H54 (cell line): Measurements from ENCODE around the gene PALM3.
"Not testable (repeated sequence)": the region's sequence is repeated elsewhere in the genome, so short reads cannot be mapped to it uniquely, and the experiment has no call there.

ENCODE experiments used
- DNase-seq: peaks from one replicate; pipeline ENCODE4 v3.0.0; 2011; ENCODE audit warnings: low spot score, mixed read lengths; ENCODE audit not compliant: insufficient read length
- FAIRE-seq: peaks from 3 replicates; lab custom pipeline; 2011; peaks lifted over from hg19 to GRCh38; lab: Jason Lieb, UNC
- POLR2A ChIP-seq: IDR thresholded peaks from 2 replicates; pipeline ENCODE4 v1.6.1; 2011; ENCODE audit warnings: low read depth, mild to moderate bottlenecking, low read length

The PALM3 gene

GRCh38 chr19:14039181-14039580 lies 22.7 kb downstream of the PALM3 start:
- FAIRE-seq: no peak
- no peak for TF ChIP-seq POLR2A
- no peak for DNase-seq

- no peak for TF ChIP-seq POLR2A
- DNase-seq (no peak), FAIRE-seq (no peak)
These were observed 26.2 kb downstream of the PALM3 start for GRCh38 chr19:14035706-14036105.

GRCh38 chr19:14035159-14035558 lies 26.7 kb downstream of the PALM3 start:
- not testable (repeated sequence) for FAIRE-seq, DNase-seq

- FAIRE-seq (no peak), DNase-seq (no peak)
- TF ChIP-seq POLR2A: no peak
These were observed 27.9 kb downstream of the PALM3 start for GRCh38 chr19:14033946-14034345.

GRCh38 chr19:14031719-14032480 lies 30.0 kb downstream of the PALM3 start, which contains the start of gene IL27RA:
Gene IL27RA (plus strand): TSS chr19:14031762. CDS start chr19:14031873, 111 bp downstream.
- FAIRE-seq (no peak), DNase-seq (peak; percentile 36)
- TF ChIP-seq POLR2A: no peak

GRCh38 chr19:14030997-14031718 lies 30.7 kb downstream of the PALM3 start:
- DNase-seq (no peak), FAIRE-seq (no peak)
- TF ChIP-seq POLR2A: no peak

- FAIRE-seq: no peak
- no peak for TF ChIP-seq POLR2A
- no peak for DNase-seq
These were observed 33.0 kb downstream of the PALM3 start for GRCh38 chr19:14028901-14029300.

- TF ChIP-seq POLR2A: no peak
- DNase-seq (no peak), FAIRE-seq (no peak)
These were observed 33.9 kb downstream of the PALM3 start, which contains the start of gene RLN3 for GRCh38 chr19:14027856-14028450. Gene RLN3 (plus strand): TSS chr19:14028148. CDS start chr19:14028205, 57 bp downstream.

GRCh38 chr19:14026652-14027192 lies 35.2 kb downstream of the PALM3 start:
- FAIRE-seq: not testable (repeated sequence)

GRCh38 chr19:14023404-14024235 lies 38.3 kb downstream of the PALM3 start:
- FAIRE-seq (peak; percentile 23), DNase-seq (peak; percentile 63)
- no peak for TF ChIP-seq POLR2A

More at GRCh38 chr19:14026652-14027192, 35.2 kb downstream of the PALM3 start:
- DNase-seq: not testable (repeated sequence)

GRCh38 chr19:14022469-14022868 lies 39.4 kb downstream of the PALM3 start:
- TF ChIP-seq POLR2A: no peak
- no peak for DNase-seq
- no peak for FAIRE-seq

- FAIRE-seq: no peak
- DNase-seq: no peak
- TF ChIP-seq POLR2A: no peak
These were observed 40.4 kb downstream of the PALM3 start for GRCh38 chr19:14021474-14021873.

GRCh38 chr19:14019739-14020138 lies 42.1 kb downstream of the PALM3 start:
- not testable (repeated sequence) for DNase-seq, FAIRE-seq
